ENCODE measurements around the gene EBLN2. TPM values are rescaled to one million over a fixed set of nuclear protein-coding genes. Genes with fewer than 3 reads are reported as not detected.

Gene EBLN2
- total RNA-seq, 2 donors from 2014 or later: 4.7 to 6.9 TPM

GRCh38 chr3:73080216-73080966 is 18.9 kb downstream of the EBLN2 start:
- Histone ChIP-seq H3K27me3 (replicated peaks; ENCODE audit: insufficient read depth) (no peaks in the 10 kb centered on the region), H3K36me3 (no peaks in the 10 kb centered on the region), H3K27ac (no peak overlapping the region), H3K4me3 (no peak overlapping the region), H3K4me1 (ENCODE audit: control insufficient read depth in 1 of 2, low read depth in 2 of 2) (no peaks in the 10 kb centered on the region), H3K9me3 (no peaks in the 10 kb centered on the region)
- no peak for DNase-seq (ENCODE audit: low spot score)
- ATAC-seq (ENCODE audit: insufficient number of reproducible peaks, low FRiP score, low read depth): no peak
- TF ChIP-seq, protein P1, sequence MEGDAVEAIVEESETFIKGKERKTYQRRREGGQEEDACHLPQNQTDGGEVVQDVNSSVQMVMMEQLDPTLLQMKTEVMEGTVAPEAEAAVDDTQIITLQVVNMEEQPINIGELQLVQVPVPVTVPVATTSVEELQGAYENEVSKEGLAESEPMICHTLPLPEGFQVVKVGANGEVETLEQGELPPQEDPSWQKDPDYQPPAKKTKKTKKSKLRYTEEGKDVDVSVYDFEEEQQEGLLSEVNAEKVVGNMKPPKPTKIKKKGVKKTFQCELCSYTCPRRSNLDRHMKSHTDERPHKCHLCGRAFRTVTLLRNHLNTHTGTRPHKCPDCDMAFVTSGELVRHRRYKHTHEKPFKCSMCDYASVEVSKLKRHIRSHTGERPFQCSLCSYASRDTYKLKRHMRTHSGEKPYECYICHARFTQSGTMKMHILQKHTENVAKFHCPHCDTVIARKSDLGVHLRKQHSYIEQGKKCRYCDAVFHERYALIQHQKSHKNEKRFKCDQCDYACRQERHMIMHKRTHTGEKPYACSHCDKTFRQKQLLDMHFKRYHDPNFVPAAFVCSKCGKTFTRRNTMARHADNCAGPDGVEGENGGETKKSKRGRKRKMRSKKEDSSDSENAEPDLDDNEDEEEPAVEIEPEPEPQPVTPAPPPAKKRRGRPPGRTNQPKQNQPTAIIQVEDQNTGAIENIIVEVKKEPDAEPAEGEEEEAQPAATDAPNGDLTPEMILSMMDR (IDR thresholded peaks at IDR 0.05): no peak

DNA sequence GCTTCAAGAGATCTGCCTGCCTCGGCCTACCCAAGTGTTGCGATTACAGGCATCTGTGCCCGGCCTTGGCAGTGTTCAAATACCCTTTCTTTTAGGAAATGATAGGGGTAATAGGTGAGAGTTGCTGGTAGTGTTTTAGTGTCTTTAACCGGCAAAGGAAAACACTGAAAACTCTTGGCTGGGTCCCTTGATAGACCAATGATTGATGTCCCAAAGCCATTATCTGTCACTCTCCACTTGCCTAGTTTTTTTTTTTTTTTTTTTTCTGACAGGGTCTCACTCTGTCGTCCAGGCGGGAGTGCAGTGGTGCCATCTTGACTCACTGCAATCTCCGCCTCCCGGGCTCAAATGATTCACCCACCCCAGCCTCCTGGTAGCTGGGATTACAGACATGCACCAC is 19.7 kb downstream of the EBLN2 start:
- Histone ChIP-seq H3K27me3 (replicated peaks; ENCODE audit: insufficient read depth) (no peaks in the 10 kb centered on the region), H3K36me3 (no peaks in the 10 kb centered on the region), H3K9me3 (no peaks in the 10 kb centered on the region), H3K27ac (no peak overlapping the region), H3K4me3 (no peak overlapping the region), H3K4me1 (ENCODE audit: control insufficient read depth in 1 of 2, low read depth in 2 of 2) (no peaks in the 10 kb centered on the region)
- ATAC-seq (ENCODE audit: insufficient number of reproducible peaks, low FRiP score, low read depth) (no peak), DNase-seq (ENCODE audit: low spot score) (no peak)
- TF ChIP-seq, protein P1 (IDR thresholded peaks at IDR 0.05): no peak

DNA sequence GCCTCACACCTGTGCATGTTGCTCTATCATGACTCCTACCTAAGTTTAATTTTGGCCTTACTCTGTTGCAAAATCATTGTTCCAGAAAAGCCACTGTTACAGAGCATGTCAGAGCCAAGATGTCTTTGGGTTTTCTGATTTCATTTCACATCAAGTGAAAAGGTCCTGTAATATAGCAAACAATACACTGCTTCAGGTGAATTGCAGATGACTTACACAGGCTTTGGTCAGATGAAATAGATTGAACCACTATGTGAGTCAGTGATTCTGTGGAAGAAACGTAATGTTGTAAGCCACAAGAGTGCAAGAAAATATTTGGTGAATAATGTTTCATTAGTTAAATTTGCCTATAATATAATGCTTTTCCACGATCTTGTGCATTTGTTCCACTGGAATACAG is 22.7 kb downstream of the EBLN2 start:
- no peak overlapping the region for H3K4me3 ChIP-seq
- no peak for ATAC-seq (ENCODE audit: insufficient number of reproducible peaks, low FRiP score, low read depth)
- DNase-seq (ENCODE audit: low spot score): no peak

GRCh38 chr3:73086071-73086494 is 24.6 kb downstream of the EBLN2 start:
- peak overlapping the region; percentile 24 for H3K4me3 ChIP-seq
- H3K9me3 ChIP-seq: no peaks in the 10 kb centered on the region
- H3K27ac ChIP-seq: no peak overlapping the region
- no peaks in the 10 kb centered on the region for H3K4me1 ChIP-seq (ENCODE audit: control insufficient read depth in 1 of 2, low read depth in 2 of 2)
- H3K36me3 ChIP-seq: no peaks in the 10 kb centered on the region
- TF ChIP-seq, protein P1 (IDR thresholded peaks at IDR 0.05): peak; percentile 75
- no peak for ATAC-seq (ENCODE audit: insufficient number of reproducible peaks, low FRiP score, low read depth)
- no peaks in the 10 kb centered on the region for H3K27me3 ChIP-seq (replicated peaks; ENCODE audit: insufficient read depth)
- no peak for DNase-seq (ENCODE audit: low spot score)

More for the DNA sequence above, 22.7 kb downstream of the EBLN2 start:
- Histone ChIP-seq H3K4me1 (ENCODE audit: control insufficient read depth in 1 of 2, low read depth in 2 of 2) (no peaks in the 10 kb centered on the region), H3K9me3 (no peaks in the 10 kb centered on the region), H3K27me3 (replicated peaks; ENCODE audit: insufficient read depth) (no peaks in the 10 kb centered on the region), H3K27ac (no peak overlapping the region), H3K36me3 (no peaks in the 10 kb centered on the region)
- TF ChIP-seq, protein P1 (IDR thresholded peaks at IDR 0.05): no peak

- no peak overlapping the region for H3K4me3 ChIP-seq
- H3K27me3 ChIP-seq (replicated peaks; ENCODE audit: insufficient read depth): no peaks in the 10 kb centered on the region
- H3K36me3 ChIP-seq: no peaks in the 10 kb centered on the region
- DNase-seq (ENCODE audit: low spot score) (no peak), ATAC-seq (ENCODE audit: insufficient number of reproducible peaks, low FRiP score, low read depth) (no peak)
- H3K4me1 ChIP-seq (ENCODE audit: control insufficient read depth in 1 of 2, low read depth in 2 of 2): no peaks in the 10 kb centered on the region
- H3K27ac ChIP-seq: no peak overlapping the region
- TF ChIP-seq, protein P1 (IDR thresholded peaks at IDR 0.05): no peak
- H3K9me3 ChIP-seq: no peaks in the 10 kb centered on the region
These were observed 32.7 kb downstream of the EBLN2 start for GRCh38 chr3:73094129-73094528.
